Measurements from ENCODE around the gene CCL5. TPM values are rescaled to one million over a fixed set of nuclear protein-coding genes. Genes with fewer than 3 reads are reported as not detected.

The CCL5 gene
- total RNA-seq, 1 experiment from 2014 or later: 0.34 TPM

GRCh38 chr17:35906191-35906925 lies 26.2 kb upstream of the CCL5 start (continued):
- TF ChIP-seq EZH2 (IDR thresholded peaks at IDR 0.05): no peak
- no peak for TF ChIP-seq POLR2AphosphoS5 (IDR thresholded peaks at IDR 0.05; ENCODE audit: low read depth, low read length)
- no peak for TF ChIP-seq ELF1 (IDR thresholded peaks at IDR 0.05; ENCODE audit: borderline replicate concordance, low read depth)
- TF ChIP-seq POLR2A (IDR thresholded peaks at IDR 0.05; ENCODE audit: borderline replicate concordance, extremely low read depth, insufficient read depth, insufficient read length): no peak

GRCh38 chr17:35903451-35903850 lies 23.3 kb upstream of the CCL5 start:
- ATAC-seq (no peak), DNase-seq (ENCODE audit: low read depth, low spot score) (no peak)
- H3K27ac ChIP-seq (ENCODE audit: low read depth, low read length): no peak overlapping the region
- no TSS peak for BruUV-seq (replicated peaks)
- TF ChIP-seq TCF7L2 (IDR thresholded peaks at IDR 0.05; ENCODE audit: borderline replicate concordance, extremely low read depth, insufficient read depth, insufficient read length): no peak
- H3K9me2 ChIP-seq (ENCODE audit: insufficient read depth): no peaks in the 10 kb centered on the region
- H3K9ac ChIP-seq (ENCODE audit: low read length): no peak overlapping the region
- no peak overlapping the region for H3K4me2 ChIP-seq (ENCODE audit: low read length)
- ChIA-PET CTCF (no interaction called here), POLR2A (no interaction called here), RAD21 (ENCODE audit: low non-redundant PET in 1 of 2, low total read pairs in 2 of 2, uncharacterized antibody in 2 of 2, unreplicated experiment in 2 of 2) (no interaction called here)
- no peaks in the 10 kb centered on the region for H3K36me3 ChIP-seq (ENCODE audit: control insufficient read depth in 1 of 2, insufficient read depth in 2 of 2, low read length in 2 of 2)
- H4K20me1 ChIP-seq (ENCODE audit: insufficient read depth): no peaks in the 10 kb centered on the region
- no peak overlapping the region for H3K4me3 ChIP-seq (replicated peaks in 1 of 2; ENCODE audit: low read depth in 1 of 2, low read length in 2 of 2)
- H3K9me3 ChIP-seq (ENCODE audit: control insufficient read depth in 1 of 2, insufficient read depth in 1 of 2, low read depth in 1 of 2, low read length in 2 of 2): no peaks in the 10 kb centered on the region
- intact Hi-C loops (cut with micrococcal nuclease): no loop called here
- H3K27me3 ChIP-seq (ENCODE audit: insufficient read depth, low read length): no peaks in the 10 kb centered on the region
- H3K79me2 ChIP-seq (ENCODE audit: insufficient read depth, low read length): no peaks in the 10 kb centered on the region
- no peaks in the 10 kb centered on the region for H3K4me1 ChIP-seq (ENCODE audit: control insufficient read depth in 1 of 2, insufficient read depth in 2 of 2, low read length in 2 of 2)
- no peak overlapping the region for H2AFZ ChIP-seq (ENCODE audit: low read depth, low read length, poor library complexity, severe bottlenecking)

GRCh38 chr17:35901631-35902175 lies 21.5 kb upstream of the CCL5 start:
- ChIA-PET CTCF (no interaction called here), POLR2A (no interaction called here)
- intact Hi-C loops (cut with micrococcal nuclease): no loop called here

More at GRCh38 chr17:35901631-35902175, 21.5 kb upstream of the CCL5 start:
- Histone ChIP-seq H3K9me3 (ENCODE audit: control insufficient read depth in 1 of 2, insufficient read depth in 1 of 2, low read depth in 1 of 2, low read length in 2 of 2) (no peaks in the 10 kb centered on the region), H3K9me2 (ENCODE audit: insufficient read depth) (no peaks in the 10 kb centered on the region), H3K79me2 (ENCODE audit: insufficient read depth, low read length) (no peaks in the 10 kb centered on the region), H3K36me3 (ENCODE audit: control insufficient read depth in 1 of 2, insufficient read depth in 2 of 2, low read length in 2 of 2) (no peaks in the 10 kb centered on the region), H3K9ac (ENCODE audit: low read length) (no peak overlapping the region), H4K20me1 (ENCODE audit: insufficient read depth) (no peaks in the 10 kb centered on the region), H3K27me3 (ENCODE audit: insufficient read depth, low read length) (no peaks in the 10 kb centered on the region), H3K4me1 (ENCODE audit: control insufficient read depth in 1 of 2, insufficient read depth in 2 of 2, low read length in 2 of 2) (no peaks in the 10 kb centered on the region), H3K4me2 (ENCODE audit: low read length) (no peak overlapping the region), H3K4me3 (replicated peaks in 1 of 2; ENCODE audit: low read depth in 1 of 2, low read length in 2 of 2) (no peak overlapping the region), H2AFZ (ENCODE audit: low read depth, low read length, poor library complexity, severe bottlenecking) (no peak overlapping the region), H3K27ac (ENCODE audit: low read depth, low read length) (no peak overlapping the region)
- no peak for DNase-seq (ENCODE audit: low read depth, low spot score)
- BruUV-seq (replicated peaks): no TSS peak
- no peak for TF ChIP-seq MAX (IDR thresholded peaks at IDR 0.05)
- no peak for TF ChIP-seq CEBPB (IDR thresholded peaks at IDR 0.05; ENCODE audit: low read depth)
- no peak for TF ChIP-seq ZBTB33 (IDR thresholded peaks at IDR 0.05; ENCODE audit: extremely low read depth, insufficient replicate concordance, low read length)
- no peak for TF ChIP-seq TCF7L2 (IDR thresholded peaks at IDR 0.05; ENCODE audit: borderline replicate concordance, extremely low read depth, insufficient read depth, insufficient read length)
- no peak for TF ChIP-seq ZNF274 (IDR thresholded peaks at IDR 0.05; ENCODE audit: low read depth, low read length)
- no peak for TF ChIP-seq REST (IDR thresholded peaks at IDR 0.05; ENCODE audit: low read depth)
- ATAC-seq: no peak
- RAD21 ChIA-PET (ENCODE audit: low non-redundant PET in 1 of 2, low total read pairs in 2 of 2, uncharacterized antibody in 2 of 2, unreplicated experiment in 2 of 2): no interaction called here

All from HCT116 (cell line).